SJCRH30 (cell line): ENCODE data around the gene JPH4. TPM values are rescaled to one million over a fixed set of nuclear protein-coding genes. Genes with fewer than 3 reads are reported as not detected.

ENCODE experiments used
- total RNA-seq: library from RNA; depleted of rRNA; stranded (reverse); fragments of >200 nt; shearing (Covaris generic); gene quantifications from 2 replicates; pipeline ENCODE4 v1.2.3, GENCODE V29; 2014; rRNA removed

JPH4 gene
- total RNA-seq, 1 experiment from 2014 or later = 0.10 TPM

Other genes with a start within 250 kb of the JPH4 start
- gene SLC22A17, start 225.9 kb downstream of the JPH4 start, total RNA-seq = 2.7 and 2.8 TPM in 2 replicates
- 22.5 and 26.4 TPM in 2 replicates for gene EFS, start 213.6 kb downstream of the JPH4 start, total RNA-seq
- gene IL25, start 206.0 kb downstream of the JPH4 start, total RNA-seq = not detected in 2 replicates
- gene CMTM5, start 201.7 kb downstream of the JPH4 start, total RNA-seq = 0.32 and 0.46 TPM in 2 replicates
- not detected in 2 replicates for gene MYH6, start 170.5 kb downstream of the JPH4 start, total RNA-seq
- gene MYH7, start 143.1 kb downstream of the JPH4 start, total RNA-seq = 0.20 and 0.23 TPM in 2 replicates
- gene NGDN, start 109.1 kb downstream of the JPH4 start, total RNA-seq = 76.5 and 85.2 TPM in 2 replicates
- gene ZFHX2, start 27.0 kb downstream of the JPH4 start, total RNA-seq = 0.04 and 0.05 TPM in 2 replicates
- 12.3 and 14.9 TPM in 2 replicates for gene THTPA, start 22.5 kb downstream of the JPH4 start, total RNA-seq
- not detected in 2 replicates for gene AP1G2, start 11.0 kb downstream of the JPH4 start, total RNA-seq
- 0.84 and 0.99 TPM in 2 replicates for gene DHRS2, start 57.6 kb upstream of the JPH4 start, total RNA-seq